Activated T-cell treated with anti-CD3 and anti-CD28 coated beads, Interleukin-2, amount 50 U/mL, for 4 hours (primary cell): Measurements from ENCODE around the gene SDK1. TPM values are rescaled to one million over a fixed set of nuclear protein-coding genes. Genes with fewer than 3 reads are reported as not detected.
"Not testable (repeated sequence)": the region's sequence is repeated elsewhere in the genome, so short reads cannot be mapped to it uniquely, and the experiment has no call there.

ENCODE experiments used
- ATAC-seq, 2 donors: fragments of 200-7000 bp; cut with Tn5 transposase; one replicate each; pipeline ENCODE4 v1.10.0; 2021
- DNase-seq: peaks from one replicate; pipeline ENCODE4 v3.0.0-alpha.2; 2020
- H3K27me3 Mint-ChIP-seq: one replicate; pipeline ENCODE4 v1.8.0; 2021; ENCODE audit warnings: low read depth, mixed read lengths
- H3K36me3 Mint-ChIP-seq: one replicate; pipeline ENCODE4 v1.8.0; 2022; ENCODE audit warnings: mixed read lengths; ENCODE audit not compliant: insufficient read depth
- H3K4me1 Mint-ChIP-seq: one replicate; pipeline ENCODE4 v1.8.0; 2021; ENCODE audit warnings: low read depth, mixed read lengths
- H3K4me3 Mint-ChIP-seq: one replicate; pipeline ENCODE4 v1.8.0; 2021; ENCODE audit warnings: mild to moderate bottlenecking, moderate library complexity, mixed read lengths
- H3K9me3 Mint-ChIP-seq: one replicate; pipeline ENCODE4 v1.8.0; 2021; ENCODE audit warnings: mixed read lengths
- total RNA-seq, 3 donors: library from RNA; stranded (reverse); gene quantifications; one replicate each; pipeline ENCODE4 v1.2.1, GENCODE V29; 2021

SDK1 gene
- total RNA-seq, 3 donors from 2014 or later = 0.05 to 0.79 (median 0.40) TPM

- H3K27me3 Mint-ChIP-seq = peaks cover 2% of the 10 kb centered on the region
- DNase-seq (peak; percentile 12), ATAC-seq (peak; percentile 56 to 75)
- H3K4me1 Mint-ChIP-seq = no peaks in the 10 kb centered on the region
- H3K9me3 Mint-ChIP-seq = no peaks in the 10 kb centered on the region
- H3K36me3 Mint-ChIP-seq = no peaks in the 10 kb centered on the region
- H3K4me3 Mint-ChIP-seq = no peak overlapping the region
Measured at GRCh38 chr7:3722396-3722922, 421.4 kb downstream of the SDK1 start.

GRCh38 chr7:3725155-3726059 is 424.4 kb downstream of the SDK1 start:
- no peaks in the 10 kb centered on the region for H3K4me1 Mint-ChIP-seq
- peaks cover 5% of the 10 kb centered on the region for H3K27me3 Mint-ChIP-seq
- no peak for DNase-seq
- no peaks in the 10 kb centered on the region for H3K9me3 Mint-ChIP-seq
- H3K4me3 Mint-ChIP-seq = no peak overlapping the region
- no peaks in the 10 kb centered on the region for H3K36me3 Mint-ChIP-seq
- no peak for ATAC-seq

GRCh38 chr7:3730276-3730675 is 429.2 kb downstream of the SDK1 start:
- ATAC-seq (no peak), DNase-seq (no peak)
- H3K36me3 Mint-ChIP-seq = no peaks in the 10 kb centered on the region
- H3K27me3 Mint-ChIP-seq = peaks cover 3% of the 10 kb centered on the region
- H3K4me1 Mint-ChIP-seq = no peaks in the 10 kb centered on the region
- H3K4me3 Mint-ChIP-seq = no peak overlapping the region
- H3K9me3 Mint-ChIP-seq = no peaks in the 10 kb centered on the region

GRCh38 chr7:3732395-3733005 is 431.4 kb downstream of the SDK1 start:
- H3K36me3 Mint-ChIP-seq = no peaks in the 10 kb centered on the region
- H3K27me3 Mint-ChIP-seq = peaks cover 3% of the 10 kb centered on the region
- H3K4me1 Mint-ChIP-seq = no peaks in the 10 kb centered on the region
- no peaks in the 10 kb centered on the region for H3K9me3 Mint-ChIP-seq
- H3K4me3 Mint-ChIP-seq = no peak overlapping the region
- DNase-seq = no peak
- ATAC-seq = no peak

- no peaks in the 10 kb centered on the region for H3K4me1 Mint-ChIP-seq
- ATAC-seq (no peak), DNase-seq (no peak)
- H3K36me3 Mint-ChIP-seq = no peaks in the 10 kb centered on the region
- H3K9me3 Mint-ChIP-seq = no peaks in the 10 kb centered on the region
- no peaks in the 10 kb centered on the region for H3K27me3 Mint-ChIP-seq
- no peak overlapping the region for H3K4me3 Mint-ChIP-seq
Measured at GRCh38 chr7:3733541-3734140, 432.6 kb downstream of the SDK1 start.

- Mint-ChIP-seq H3K36me3 (no peaks in the 10 kb centered on the region), H3K9me3 (peaks cover 12% of the 10 kb centered on the region)
- no peak for DNase-seq
Measured at GRCh38 chr7:3738964-3739363, 437.9 kb downstream of the SDK1 start.

GRCh38 chr7:3739983-3740382 is 438.9 kb downstream of the SDK1 start:
- Mint-ChIP-seq H3K36me3 (no peaks in the 10 kb centered on the region), H3K4me3 (no peak overlapping the region), H3K9me3 (peaks cover 12% of the 10 kb centered on the region), H3K27me3 (peaks cover 21% of the 10 kb centered on the region), H3K4me1 (no peaks in the 10 kb centered on the region)
- no peak for ATAC-seq
- DNase-seq = no peak

More at GRCh38 chr7:3738964-3739363, 437.9 kb downstream of the SDK1 start:
- no peak for ATAC-seq
- Mint-ChIP-seq H3K27me3 (peaks cover 15% of the 10 kb centered on the region), H3K4me3 (no peak overlapping the region), H3K4me1 (no peaks in the 10 kb centered on the region)

- Mint-ChIP-seq H3K9me3 (no peaks in the 10 kb centered on the region), H3K4me1 (no peaks in the 10 kb centered on the region), H3K36me3 (no peaks in the 10 kb centered on the region), H3K4me3 (no peak overlapping the region), H3K27me3 (peaks cover 19% of the 10 kb centered on the region)
- ATAC-seq = no peak
- no peak for DNase-seq
Measured at GRCh38 chr7:3747467-3747866, 446.4 kb downstream of the SDK1 start.

GRCh38 chr7:3748389-3748788 is 447.3 kb downstream of the SDK1 start:
- no peak for ATAC-seq
- peaks cover 11% of the 10 kb centered on the region for H3K27me3 Mint-ChIP-seq
- DNase-seq = no peak
- no peak overlapping the region for H3K4me3 Mint-ChIP-seq
- H3K36me3 Mint-ChIP-seq = no peaks in the 10 kb centered on the region
- no peaks in the 10 kb centered on the region for H3K9me3 Mint-ChIP-seq
- H3K4me1 Mint-ChIP-seq = no peaks in the 10 kb centered on the region

GRCh38 chr7:3753868-3754267 is 452.8 kb downstream of the SDK1 start:
- Mint-ChIP-seq H3K9me3 (no peaks in the 10 kb centered on the region), H3K4me3 (no peak overlapping the region), H3K27me3 (no peaks in the 10 kb centered on the region), H3K36me3 (no peaks in the 10 kb centered on the region), H3K4me1 (no peaks in the 10 kb centered on the region)
- DNase-seq = no peak
- no peak for ATAC-seq

- Mint-ChIP-seq H3K36me3 (no peaks in the 10 kb centered on the region), H3K27me3 (no peaks in the 10 kb centered on the region), H3K4me3 (no peak overlapping the region), H3K9me3 (no peaks in the 10 kb centered on the region), H3K4me1 (no peaks in the 10 kb centered on the region)
- DNase-seq = no peak
- no peak for ATAC-seq
Measured at GRCh38 chr7:3754493-3755341, 453.7 kb downstream of the SDK1 start.

GRCh38 chr7:3755778-3756453 is 454.9 kb downstream of the SDK1 start:
- H3K27me3 Mint-ChIP-seq, H3K9me3 Mint-ChIP-seq, H3K36me3 Mint-ChIP-seq, H3K4me3 Mint-ChIP-seq, DNase-seq, H3K4me1 Mint-ChIP-seq, ATAC-seq: not testable (repeated sequence)

GRCh38 chr7:3757059-3757458 is 456.0 kb downstream of the SDK1 start:
- Mint-ChIP-seq H3K27me3 (peaks cover 4% of the 10 kb centered on the region), H3K36me3 (no peaks in the 10 kb centered on the region), H3K9me3 (no peaks in the 10 kb centered on the region), H3K4me1 (no peaks in the 10 kb centered on the region), H3K4me3 (no peak overlapping the region)
- DNase-seq = no peak
- no peak for ATAC-seq
